A673 (cell line): ENCODE data around the gene CDHR1.

Source experiments
- EZH2 ChIP-seq: fragments of 200-600 bp; sonication (generic); IDR thresholded peaks from 2 replicates; pipeline ENCODE4 v1.6.1; 2017; ENCODE audit warnings: borderline replicate concordance, low read depth, mild to moderate bottlenecking, mixed read lengths, antibody characterized with exemption, low read length; ENCODE audit not compliant: poor library complexity, severe bottlenecking
- TF ChIP-seq, protein P1 (sequence below): fragments of 300-800, 200-600 bp; sonication (generic); conservative IDR thresholded peaks from 2 replicates; pipeline ENCODE4 v1.5.1; 2017; ENCODE audit warnings: low read depth, mild to moderate bottlenecking, antibody characterized with exemption, low read length, moderate library complexity, mixed read lengths

DNA sequence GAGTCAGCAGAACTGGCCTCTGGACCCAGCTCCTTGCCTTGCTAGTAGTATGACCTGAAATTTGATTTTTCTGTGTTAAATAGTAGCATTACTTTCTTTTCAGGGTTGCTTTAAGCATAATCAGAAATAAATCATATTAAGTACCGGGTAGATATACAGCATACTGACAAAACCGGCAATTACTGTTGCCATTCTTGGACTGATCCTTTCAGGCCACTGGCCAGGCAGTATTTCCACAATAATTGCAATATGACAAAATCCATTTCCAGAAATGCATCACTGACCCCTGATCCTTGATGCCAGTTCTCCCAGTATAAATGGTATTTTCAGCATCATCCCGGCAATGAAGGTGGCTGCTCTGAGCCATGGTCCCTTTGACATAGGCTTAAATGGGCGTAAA lies 40.1 kb downstream of the CDHR1 start:
- TF ChIP-seq, protein P1, sequence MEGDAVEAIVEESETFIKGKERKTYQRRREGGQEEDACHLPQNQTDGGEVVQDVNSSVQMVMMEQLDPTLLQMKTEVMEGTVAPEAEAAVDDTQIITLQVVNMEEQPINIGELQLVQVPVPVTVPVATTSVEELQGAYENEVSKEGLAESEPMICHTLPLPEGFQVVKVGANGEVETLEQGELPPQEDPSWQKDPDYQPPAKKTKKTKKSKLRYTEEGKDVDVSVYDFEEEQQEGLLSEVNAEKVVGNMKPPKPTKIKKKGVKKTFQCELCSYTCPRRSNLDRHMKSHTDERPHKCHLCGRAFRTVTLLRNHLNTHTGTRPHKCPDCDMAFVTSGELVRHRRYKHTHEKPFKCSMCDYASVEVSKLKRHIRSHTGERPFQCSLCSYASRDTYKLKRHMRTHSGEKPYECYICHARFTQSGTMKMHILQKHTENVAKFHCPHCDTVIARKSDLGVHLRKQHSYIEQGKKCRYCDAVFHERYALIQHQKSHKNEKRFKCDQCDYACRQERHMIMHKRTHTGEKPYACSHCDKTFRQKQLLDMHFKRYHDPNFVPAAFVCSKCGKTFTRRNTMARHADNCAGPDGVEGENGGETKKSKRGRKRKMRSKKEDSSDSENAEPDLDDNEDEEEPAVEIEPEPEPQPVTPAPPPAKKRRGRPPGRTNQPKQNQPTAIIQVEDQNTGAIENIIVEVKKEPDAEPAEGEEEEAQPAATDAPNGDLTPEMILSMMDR: no peak
- TF ChIP-seq EZH2: no peak
